ENCODE data around the gene LAMC3.

The LAMC3 gene

GRCh38 chr9:130972277-130972956 is 36.6 kb upstream of the LAMC3 start:
- no peak for DNase-seq (ENCODE audit: low read depth in 2 of 2)
- no peak for TF ChIP-seq CTCF (IDR thresholded peaks at IDR 0.05; ENCODE audit: low read depth, low read length)
- no peak overlapping the region for H3K4me3 ChIP-seq (replicated peaks in 1 of 2; ENCODE audit: low read depth in 2 of 2, low read length in 2 of 2)

GRCh38 chr9:130972957-130973685 is 35.9 kb upstream of the LAMC3 start:
- no peak for TF ChIP-seq CTCF (IDR thresholded peaks at IDR 0.05; ENCODE audit: low read depth, low read length)
- DNase-seq (ENCODE audit: low read depth in 2 of 2): no peak
- H3K4me3 ChIP-seq (replicated peaks in 1 of 2; ENCODE audit: low read depth in 2 of 2, low read length in 2 of 2): no peak overlapping the region

GRCh38 chr9:130973686-130974281 is 35.2 kb upstream of the LAMC3 start:
- H3K4me3 ChIP-seq (replicated peaks in 1 of 2; ENCODE audit: low read depth in 2 of 2, low read length in 2 of 2): no peak overlapping the region
- TF ChIP-seq CTCF (IDR thresholded peaks at IDR 0.05; ENCODE audit: low read depth, low read length): no peak
- DNase-seq (ENCODE audit: low read depth in 2 of 2): no peak

- DNase-seq (ENCODE audit: low read depth in 2 of 2): no peak
- TF ChIP-seq CTCF (IDR thresholded peaks at IDR 0.05; ENCODE audit: low read depth, low read length): no peak
These were observed 34.3 kb upstream of the LAMC3 start for GRCh38 chr9:130974697-130975096.

GRCh38 chr9:130975156-130975555 is 33.8 kb upstream of the LAMC3 start:
- no peak for DNase-seq (ENCODE audit: low read depth in 2 of 2)
- H3K4me3 ChIP-seq (replicated peaks in 1 of 2; ENCODE audit: low read depth in 2 of 2, low read length in 2 of 2): no peak overlapping the region
- TF ChIP-seq CTCF (IDR thresholded peaks at IDR 0.05; ENCODE audit: low read depth, low read length): no peak

More at GRCh38 chr9:130974697-130975096, 34.3 kb upstream of the LAMC3 start:
- H3K4me3 ChIP-seq (replicated peaks in 1 of 2; ENCODE audit: low read depth in 2 of 2, low read length in 2 of 2): no peak overlapping the region

- DNase-seq (ENCODE audit: low read depth in 2 of 2): no peak
- H3K4me3 ChIP-seq (replicated peaks in 1 of 2; ENCODE audit: low read depth in 2 of 2, low read length in 2 of 2): no peak overlapping the region
- no peak for TF ChIP-seq CTCF (IDR thresholded peaks at IDR 0.05; ENCODE audit: low read depth, low read length)
These were observed 32.8 kb upstream of the LAMC3 start for GRCh38 chr9:130975932-130976841.

Data from cardiac fibroblast (primary cell).